ENCODE results near the gene NMUR1.
"Not testable (repeated sequence)": the region's sequence is repeated elsewhere in the genome, so short reads cannot be mapped to it uniquely, and the experiment has no call there.

NMUR1 gene

DNA sequence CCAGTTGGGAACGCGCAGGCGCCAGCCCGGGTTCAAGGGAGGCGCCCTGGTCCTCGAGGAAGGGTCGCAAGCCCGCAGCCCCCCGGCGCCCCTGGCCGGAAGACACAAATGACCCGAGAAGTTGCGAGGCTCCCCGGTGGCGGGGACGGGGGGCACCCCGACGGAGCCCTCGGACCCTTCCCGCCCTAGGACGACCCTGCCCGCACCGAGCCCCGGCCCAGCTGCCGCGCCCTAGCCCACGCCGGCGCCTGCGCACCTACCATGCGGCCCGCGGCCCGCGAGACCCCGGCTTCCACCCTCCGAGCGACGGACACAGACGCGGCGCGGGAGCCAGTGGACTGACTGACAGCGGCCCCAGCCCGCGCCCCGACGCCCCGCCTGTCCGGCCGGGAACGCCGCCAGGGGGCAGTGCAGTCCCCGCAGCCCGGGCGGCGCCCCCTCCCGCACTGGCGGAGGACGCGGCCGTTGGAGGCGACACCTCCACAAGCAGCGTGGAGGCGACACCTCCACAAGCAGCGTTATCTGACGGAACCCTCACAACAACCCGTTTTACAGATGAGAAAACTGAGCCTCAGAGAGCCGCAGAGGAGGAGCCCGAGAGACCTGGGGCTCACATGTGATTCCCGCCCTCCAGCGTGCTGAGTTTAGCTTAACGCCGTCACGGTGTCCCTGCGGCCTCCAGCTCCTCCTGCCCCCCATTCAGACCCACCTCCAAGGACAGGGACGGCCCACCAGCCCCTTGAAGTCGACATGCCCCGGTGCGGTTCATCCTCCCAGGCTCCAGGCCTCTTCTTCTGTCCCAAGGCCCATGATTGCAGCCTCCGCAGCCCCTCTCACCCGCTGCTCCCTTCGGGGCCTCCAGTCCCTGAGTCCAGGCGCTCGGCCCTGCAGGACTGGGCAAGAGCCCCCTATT, at the start of gene NMUR1:
NMUR1 (minus strand) TSS at position 347 of the 913 bp plus-strand sequence; CDS start at position 263, 84 bp downstream.
- peak in 6 of 10 donors; percentile 15 to 92 (median 36) for DNase-seq
- intact Hi-C loops (cut with DNase I): no loop called here

DNA sequence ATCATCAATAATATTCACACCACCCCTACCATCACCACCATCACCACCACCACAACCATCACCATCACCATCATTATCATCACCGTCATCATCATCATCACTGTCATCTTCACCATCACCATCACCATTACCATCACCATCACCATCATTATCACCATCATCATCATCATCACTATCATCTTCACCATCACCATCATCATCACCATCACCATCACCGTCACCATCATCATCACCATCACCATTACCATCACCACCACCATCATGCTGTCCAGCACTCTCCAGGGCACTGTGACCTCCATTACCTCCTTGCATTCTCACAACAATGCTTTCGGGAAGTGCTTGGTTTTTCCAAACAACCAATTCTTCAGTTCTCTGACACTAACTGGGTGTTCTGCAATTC, 49.3 kb upstream of the NMUR1 start:
- DNase-seq: peak in 1 of 10 donors; percentile 2
- intact Hi-C loops (cut with DNase I): no loop called here

GRCh38 chr2:231578655-231579054, 48.4 kb upstream of the NMUR1 start:
- DNase-seq: peak in 1 of 10 donors; percentile 7
- intact Hi-C loops (cut with DNase I): not testable (repeated sequence)

- intact Hi-C loops (cut with DNase I): no loop called here
These were observed 46.2 kb upstream of the NMUR1 start for GRCh38 chr2:231576465-231576864.

GRCh38 chr2:231575612-231576256, 45.5 kb upstream of the NMUR1 start:
- intact Hi-C loops (cut with DNase I): no loop called here
- peak in 3 of 10 donors; percentile 18 to 31 (median 22) for DNase-seq

More at GRCh38 chr2:231576465-231576864, 46.2 kb upstream of the NMUR1 start:
- DNase-seq: peak in 3 of 10 donors; percentile 31 to 62 (median 39)

DNA sequence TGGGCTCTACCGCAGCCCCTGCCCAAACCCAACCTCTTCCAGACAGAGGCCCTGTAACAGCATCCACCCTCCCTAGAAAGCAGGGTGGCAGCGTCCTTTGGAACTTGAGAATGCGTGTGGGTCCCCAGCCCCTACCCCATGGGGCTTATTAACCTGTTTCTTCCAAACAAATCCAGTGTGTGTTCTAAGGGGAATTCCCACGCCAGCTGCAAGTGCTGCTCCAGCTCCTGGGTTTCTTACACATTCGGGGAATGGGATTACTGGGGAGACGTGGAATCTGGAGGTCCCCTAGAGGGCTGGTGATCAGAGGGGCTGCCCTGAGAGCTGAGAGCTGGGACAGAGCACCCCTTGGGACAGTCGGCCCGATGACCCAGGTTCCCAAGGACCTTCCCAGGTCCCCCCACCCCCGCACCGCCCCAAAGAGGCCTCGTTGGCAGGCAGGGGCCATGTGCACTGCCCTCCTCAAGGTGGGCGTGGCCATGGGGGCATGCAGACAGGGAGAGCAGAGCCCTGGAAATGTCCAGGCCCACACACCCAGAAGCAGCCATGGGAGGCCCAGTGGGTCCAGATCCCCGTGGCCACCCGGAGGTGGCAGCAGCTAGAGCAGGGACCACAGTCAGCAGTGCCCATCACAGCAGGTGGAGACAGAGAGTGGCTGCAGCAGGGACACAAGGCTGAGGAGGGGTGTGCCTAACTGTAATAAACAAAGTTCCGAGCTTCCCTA, 43.6 kb upstream of the NMUR1 start:
- peak in 3 of 10 donors; percentile 30 to 67 (median 39) for DNase-seq
- intact Hi-C loops (cut with DNase I): no loop called here

GRCh38 chr2:231573096-231573495, 42.9 kb upstream of the NMUR1 start:
- DNase-seq: no peak
- intact Hi-C loops (cut with DNase I): no loop called here

DNA sequence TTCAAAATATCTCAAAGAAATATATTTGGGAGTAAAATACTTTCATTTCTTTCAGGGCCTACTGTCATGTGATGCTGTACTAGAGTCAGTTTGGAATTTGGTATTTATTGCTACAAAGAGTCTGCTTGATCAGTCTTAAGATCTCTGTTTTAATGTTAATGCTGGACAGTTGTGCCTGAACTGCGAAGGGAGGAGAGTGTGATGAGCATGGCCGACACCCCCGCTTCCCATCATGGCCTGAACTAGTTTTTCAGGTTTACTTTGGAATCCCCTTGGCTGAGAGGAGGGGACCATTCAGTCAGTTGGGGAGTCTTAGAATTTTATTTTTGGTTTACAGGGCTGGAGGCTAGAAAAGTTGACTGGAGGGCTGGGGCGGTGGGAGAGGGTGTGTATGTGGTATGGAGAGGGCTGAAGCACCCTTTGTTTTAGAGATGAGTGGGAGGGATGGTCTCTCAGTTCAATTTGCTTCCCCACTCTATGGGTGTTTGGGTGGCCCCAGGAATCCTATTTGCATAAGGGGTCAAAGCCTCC, 41.5 kb upstream of the NMUR1 start:
- peak in 2 of 10 donors; percentile 20 to 54 for DNase-seq
- intact Hi-C loops (cut with DNase I): no loop called here

DNA sequence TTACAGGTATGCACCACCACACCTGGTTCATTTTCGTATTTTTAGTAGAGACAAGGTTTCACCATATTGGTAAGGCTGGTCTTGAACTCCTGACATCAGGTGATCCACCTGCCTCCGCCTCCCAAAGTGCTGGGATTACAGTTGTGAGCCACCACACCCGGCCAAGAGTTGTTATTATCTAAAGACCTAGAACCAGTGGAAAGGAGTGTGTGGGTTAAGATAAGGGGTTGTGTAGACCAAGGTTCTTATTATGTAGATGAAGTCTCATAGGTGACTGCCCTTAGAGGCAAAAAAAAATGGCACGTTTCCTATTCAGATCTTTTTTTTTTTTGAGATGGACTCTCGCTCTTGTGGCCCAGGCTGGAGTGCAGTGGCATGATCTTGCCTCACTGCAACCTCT, 40.7 kb upstream of the NMUR1 start:
- peak in 1 of 10 donors; percentile 7 for DNase-seq
- intact Hi-C loops (cut with DNase I): not testable (repeated sequence)

DNA sequence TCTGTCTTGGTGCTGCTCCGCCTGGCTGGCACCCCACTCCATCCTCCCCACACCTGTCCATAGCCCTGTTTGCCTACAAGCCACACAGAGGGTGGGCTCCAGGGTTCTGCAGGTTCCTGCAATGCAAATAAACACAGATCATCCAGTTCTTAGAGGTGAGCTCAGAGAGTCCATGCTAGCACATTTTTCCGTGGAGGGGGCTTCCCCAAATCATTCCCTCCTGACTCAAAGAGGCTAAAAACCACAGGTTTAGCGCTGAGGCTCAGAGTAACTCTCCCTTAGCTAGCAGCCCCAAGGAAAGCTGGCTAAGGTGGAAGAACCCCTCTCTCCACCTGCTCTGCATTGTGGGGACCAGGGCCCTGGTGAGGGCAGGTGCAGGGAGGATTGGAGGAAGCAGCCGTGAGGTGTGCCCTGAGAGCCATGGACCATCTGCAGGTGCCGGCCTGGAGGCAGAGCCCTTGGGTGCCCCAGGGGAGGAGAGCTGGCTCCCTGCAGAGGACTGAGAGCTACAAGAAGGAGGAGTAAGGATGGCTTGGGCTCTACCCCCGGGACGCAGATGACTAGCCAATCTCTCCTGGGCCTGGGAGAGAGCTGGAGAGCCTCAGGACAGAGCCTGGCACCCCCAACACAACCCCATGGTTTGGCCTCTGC, 38.7 kb upstream of the NMUR1 start:
- peak in 3 of 10 donors; percentile 64 to 75 (median 65) for DNase-seq

GRCh38 chr2:231568098-231568784, 38.0 kb upstream of the NMUR1 start:
- intact Hi-C loops (cut with DNase I): no loop called here
- DNase-seq: peak in 3 of 10 donors; percentile 42 to 50 (median 42)

More for the DNA sequence above, 38.7 kb upstream of the NMUR1 start:
- intact Hi-C loops (cut with DNase I): no loop called here

DNA sequence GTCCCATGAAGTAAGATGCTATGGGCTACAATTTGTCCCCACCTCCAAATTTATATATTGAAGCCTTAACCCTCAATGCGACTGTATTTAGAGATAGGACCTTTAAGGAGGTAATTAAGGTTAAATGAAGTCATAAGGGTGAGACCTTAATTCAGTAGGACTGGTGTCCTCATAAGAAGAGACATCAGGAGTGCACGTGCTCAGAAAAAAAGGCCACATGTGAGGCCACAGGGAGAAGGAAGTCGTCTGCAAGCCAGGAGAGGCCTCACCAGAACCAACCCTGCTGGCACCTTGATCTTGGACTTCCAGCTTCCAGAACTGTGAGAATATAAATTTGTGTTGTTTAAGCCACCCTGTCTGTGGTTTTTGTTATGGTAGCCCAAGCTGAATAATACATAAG, 36.9 kb upstream of the NMUR1 start:
- peak in 1 of 10 donors; percentile 7 for DNase-seq
- intact Hi-C loops (cut with DNase I): no loop called here

- DNase-seq: peak in 3 of 10 donors; percentile 18 to 71 (median 31)
- intact Hi-C loops (cut with DNase I): no loop called here
These were observed 35.8 kb upstream of the NMUR1 start for GRCh38 chr2:231565887-231566594.

DNA sequence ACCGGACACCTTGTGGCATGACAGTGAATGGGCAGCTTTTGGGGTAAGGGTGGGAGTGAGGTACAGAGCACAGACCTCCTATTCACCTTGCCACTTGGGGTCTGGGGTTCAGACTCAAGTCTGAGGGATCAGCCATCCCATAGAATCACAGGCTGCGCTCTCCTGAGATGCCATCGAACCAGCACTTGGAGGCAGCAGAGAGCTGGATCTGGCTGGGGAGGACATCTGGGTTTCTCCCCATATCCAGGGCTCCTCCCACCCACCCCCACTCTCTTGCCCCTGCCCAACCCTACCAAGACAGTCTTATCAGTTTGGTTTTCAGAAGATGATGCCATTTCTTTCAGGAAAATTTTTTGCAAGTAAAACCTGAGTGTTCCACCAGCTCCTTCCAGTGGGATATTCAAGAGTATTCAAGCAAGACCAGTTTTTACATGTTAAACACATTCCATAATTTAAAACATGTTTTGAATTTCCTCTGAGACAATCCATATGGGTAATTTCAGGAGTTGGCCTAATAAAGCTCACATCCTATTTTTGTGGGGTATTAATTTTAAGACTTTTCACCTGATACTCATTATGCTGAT, 33.2 kb upstream of the NMUR1 start:
- peak; percentile 51 to 96 (median 72) for DNase-seq
- intact Hi-C loops (cut with DNase I): loop anchor here (1.0 to 5.0 kb wide), 2 partner anchors 38 to 114 kb away; no protein-coding TSS in a partner anchor

- intact Hi-C loops (cut with DNase I): loop anchor here (1.0 to 5.0 kb wide), 2 partner anchors 40 to 75 kb away; no protein-coding TSS in a partner anchor
These were observed 27.4 kb upstream of the NMUR1 start for GRCh38 chr2:231557571-231558217.

GRCh38 chr2:231556981-231557380, 26.7 kb upstream of the NMUR1 start:
- DNase-seq: peak in 1 of 10 donors; percentile 25
- intact Hi-C loops (cut with DNase I): loop anchor here (1.0 to 5.0 kb wide), 2 partner anchors 40 to 75 kb away; no protein-coding TSS in a partner anchor

More at GRCh38 chr2:231557571-231558217, 27.4 kb upstream of the NMUR1 start:
- DNase-seq: peak in 8 of 10 donors; percentile 24 to 89 (median 42)

- DNase-seq: peak in 2 of 10 donors; percentile 23 to 51
- intact Hi-C loops (cut with DNase I): loop anchor here (5.0 kb wide), 1 partner anchor 39 kb away; no protein-coding TSS in a partner anchor
These were observed 26.3 kb upstream of the NMUR1 start for GRCh38 chr2:231556496-231556895.

All from posterior cingulate gyrus (tissue), 11 donors.